HFFc6 (cell line): ENCODE results near the gene CD274. TPM values are rescaled to one million over a fixed set of nuclear protein-coding genes. Genes with fewer than 3 reads are reported as not detected.
"Not testable (repeated sequence)": the region's sequence is repeated elsewhere in the genome, so short reads cannot be mapped to it uniquely, and the experiment has no call there.

Source experiments
- DNase-seq: peaks from one replicate; pipeline ENCODE4 v3.0.0-alpha.2; 2018
- H3K27ac Mint-ChIP-seq: 2 replicates; pipeline ENCODE4 v1.8.0; 2020; ENCODE audit warnings: mild to moderate bottlenecking, mixed read lengths
- H3K27me3 Mint-ChIP-seq: 2 replicates; pipeline ENCODE4 v1.8.0; 2021; ENCODE audit warnings: mild to moderate bottlenecking, moderate library complexity, mixed read lengths; ENCODE audit not compliant: insufficient read depth
- H3K36me3 Mint-ChIP-seq: 2 replicates; pipeline ENCODE4 v1.8.0; 2021; ENCODE audit warnings: low read depth, mixed read lengths
- H3K4me1 Mint-ChIP-seq: 2 replicates; pipeline ENCODE4 v1.8.0; 2020; ENCODE audit warnings: low read depth, mixed read lengths
- H3K4me3 Mint-ChIP-seq: 2 replicates; pipeline ENCODE4 v1.8.0; 2020; ENCODE audit warnings: mild to moderate bottlenecking, moderate library complexity, mixed read lengths
- H3K9me3 Mint-ChIP-seq: 2 replicates; pipeline ENCODE4 v1.8.0; 2020; ENCODE audit warnings: mild to moderate bottlenecking, mixed read lengths
- CTCF ChIP-seq: fragments of 200-600 bp; sonication (generic); IDR thresholded peaks from 2 replicates; pipeline ENCODE4 v1.5.0; 2021; ENCODE audit warnings: antibody characterized with exemption, mild to moderate bottlenecking
- total RNA-seq, 6 experiments: library from RNA; stranded (reverse); fragmentation: NEBNext Ultra II Directional; extraction: Animal tissue kit (Norgen Biotek cat#: 25700); gene quantifications; 2 replicates in 1 of 6; 3 replicates in 5 of 6; pipeline ENCODE4 v1.2.3, GENCODE V29; 2021

Gene CD274
- total RNA-seq, 6 experiments from 2014 or later, result 10.3 to 15.9 (median 13.0) TPM

- DNase-seq, result no peak
- no peak overlapping the region for H3K27ac Mint-ChIP-seq
- H3K9me3 Mint-ChIP-seq, result peaks cover 6% of the 10 kb centered on the region; the same call in 1 of the 2 replicates
- H3K4me1 Mint-ChIP-seq, result peaks cover 18% of the 10 kb centered on the region
- H3K36me3 Mint-ChIP-seq, result peaks cover 16% of the 10 kb centered on the region; the same call in 1 of the 2 replicates
- H3K4me3 Mint-ChIP-seq, result no peak overlapping the region
- TF ChIP-seq CTCF, result no peak
- H3K27me3 Mint-ChIP-seq, result no peaks in the 10 kb centered on the region; the same call in 1 of the 2 replicates
These were observed 22.2 kb upstream of the CD274 start for GRCh38 chr9:5428172-5428571.

GRCh38 chr9:5428794-5429528 lies 21.4 kb upstream of the CD274 start:
- no peak for DNase-seq
- Mint-ChIP-seq H3K4me1 (peaks cover 18% of the 10 kb centered on the region), H3K27ac (no peak overlapping the region), H3K27me3 (no peaks in the 10 kb centered on the region; the same call in 1 of the 2 replicates), H3K9me3 (peaks cover 8% of the 10 kb centered on the region; the same call in 1 of the 2 replicates), H3K36me3 (peaks cover 18% of the 10 kb centered on the region; the same call in 1 of the 2 replicates), H3K4me3 (no peak overlapping the region)
- TF ChIP-seq CTCF, result no peak

GRCh38 chr9:5429873-5430564 lies 20.3 kb upstream of the CD274 start:
- no peak for TF ChIP-seq CTCF
- H3K9me3 Mint-ChIP-seq, result peaks cover 12% of the 10 kb centered on the region
- no peak overlapping the region for H3K27ac Mint-ChIP-seq

GRCh38 chr9:5430912-5431311 lies 19.4 kb upstream of the CD274 start:
- TF ChIP-seq CTCF, result peak; percentile 32; the same call in 1 of the 2 replicates
- DNase-seq, result no peak
- H3K27me3 Mint-ChIP-seq, result no peaks in the 10 kb centered on the region; the same call in 1 of the 2 replicates
- peaks cover 32% of the 10 kb centered on the region for H3K36me3 Mint-ChIP-seq
- peaks cover 17% of the 10 kb centered on the region for H3K9me3 Mint-ChIP-seq
- no peak overlapping the region for H3K27ac Mint-ChIP-seq
- peaks cover 22% of the 10 kb centered on the region for H3K4me1 Mint-ChIP-seq
- no peak overlapping the region for H3K4me3 Mint-ChIP-seq

More at GRCh38 chr9:5429873-5430564, 20.3 kb upstream of the CD274 start:
- peaks cover 18% of the 10 kb centered on the region for H3K4me1 Mint-ChIP-seq
- no peak overlapping the region for H3K4me3 Mint-ChIP-seq
- DNase-seq, result no peak
- H3K36me3 Mint-ChIP-seq, result peaks cover 23% of the 10 kb centered on the region
- H3K27me3 Mint-ChIP-seq, result no peaks in the 10 kb centered on the region; the same call in 1 of the 2 replicates

- H3K27ac Mint-ChIP-seq, H3K4me3 Mint-ChIP-seq: not testable (repeated sequence)
- H3K4me1 Mint-ChIP-seq, result peaks cover 30% of the 10 kb centered on the region
These were observed 17.5 kb upstream of the CD274 start for GRCh38 chr9:5432890-5433289.

GRCh38 chr9:5433328-5433727 lies 17.0 kb upstream of the CD274 start:
- not testable (repeated sequence) for H3K27ac Mint-ChIP-seq, DNase-seq, H3K4me3 Mint-ChIP-seq, H3K27me3 Mint-ChIP-seq
- peaks cover 17% of the 10 kb centered on the region for H3K9me3 Mint-ChIP-seq
- H3K36me3 Mint-ChIP-seq, result peaks cover 33% of the 10 kb centered on the region
- H3K4me1 Mint-ChIP-seq, result peaks cover 34% of the 10 kb centered on the region

More at GRCh38 chr9:5432890-5433289, 17.5 kb upstream of the CD274 start:
- not testable (repeated sequence) for H3K27me3 Mint-ChIP-seq, DNase-seq
- Mint-ChIP-seq H3K36me3 (peaks cover 33% of the 10 kb centered on the region), H3K9me3 (peaks cover 17% of the 10 kb centered on the region)

GRCh38 chr9:5433841-5434810 lies 16.2 kb upstream of the CD274 start:
- not testable (repeated sequence) for H3K4me3 Mint-ChIP-seq, H3K27ac Mint-ChIP-seq, H3K27me3 Mint-ChIP-seq, DNase-seq
- H3K9me3 Mint-ChIP-seq, result peaks cover 17% of the 10 kb centered on the region
- peaks cover 35% of the 10 kb centered on the region for H3K36me3 Mint-ChIP-seq
- peaks cover 34% of the 10 kb centered on the region for H3K4me1 Mint-ChIP-seq
